Activated CD8-positive, alpha-beta memory T cell treated with anti-CD3 and anti-CD28 coated beads for 36 hours (primary cell): ENCODE data around the gene NFX1. TPM values are rescaled to one million over a fixed set of nuclear protein-coding genes. Genes with fewer than 3 reads are reported as not detected.
"Not testable (repeated sequence)": the region's sequence is repeated elsewhere in the genome, so short reads cannot be mapped to it uniquely, and the experiment has no call there.

Experiments
- CTCF ChIA-PET: fragments of 350-600 bp; sonication (Branson Sonifier 250); formaldehyde crosslinking; loops from one replicate; lab custom pipeline; 2021; ENCODE audit warnings: antibody characterized with exemption; lab: Charles Lee
- POLR2A ChIA-PET: fragments of 350-600 bp; sonication (Branson Sonifier 250); formaldehyde crosslinking; loops from one replicate; lab custom pipeline; 2021; ENCODE audit warnings: antibody characterized with exemption; lab: Charles Lee
- total RNA-seq, 2 experiments: library from RNA; stranded (reverse); gene quantifications; one replicate each; pipeline ENCODE4 v1.2.3, GENCODE V29; 2021

The NFX1 gene
- total RNA-seq, 2 experiments from 2014 or later: 41.2 to 42.7 TPM

DNA sequence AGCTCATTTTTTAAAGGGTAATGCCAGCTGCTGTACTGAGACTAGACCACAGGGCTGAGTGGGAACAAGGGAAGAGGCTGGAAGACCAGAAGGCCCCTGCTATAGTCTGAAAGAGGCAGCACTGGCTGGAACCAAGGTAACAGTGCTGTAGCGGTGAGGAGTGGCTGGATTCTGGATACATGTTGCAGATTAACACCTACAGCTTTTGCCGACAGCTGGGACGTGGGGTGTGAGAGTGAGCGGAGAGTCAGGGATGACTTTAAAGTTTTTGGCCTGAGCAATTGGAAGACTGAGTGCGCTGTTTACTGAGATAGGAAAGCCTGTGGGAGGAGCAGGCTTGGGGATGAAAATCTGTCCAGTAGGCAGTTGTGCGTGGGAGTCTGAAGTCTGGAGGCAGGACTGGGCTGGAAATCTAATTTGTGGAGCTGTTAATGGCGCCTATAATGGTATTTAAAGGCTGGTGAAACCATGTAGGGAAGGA is 85.6 kb downstream of the NFX1 start:
- ChIA-PET POLR2A (no interaction called here), CTCF (interaction anchor here (0.8 to 4.5 kb wide), 8 partner anchors 17 to 90 kb away, joined by 3 to 22 read pairs (median 6); partner anchors contain the start of gene AQP3)

DNA sequence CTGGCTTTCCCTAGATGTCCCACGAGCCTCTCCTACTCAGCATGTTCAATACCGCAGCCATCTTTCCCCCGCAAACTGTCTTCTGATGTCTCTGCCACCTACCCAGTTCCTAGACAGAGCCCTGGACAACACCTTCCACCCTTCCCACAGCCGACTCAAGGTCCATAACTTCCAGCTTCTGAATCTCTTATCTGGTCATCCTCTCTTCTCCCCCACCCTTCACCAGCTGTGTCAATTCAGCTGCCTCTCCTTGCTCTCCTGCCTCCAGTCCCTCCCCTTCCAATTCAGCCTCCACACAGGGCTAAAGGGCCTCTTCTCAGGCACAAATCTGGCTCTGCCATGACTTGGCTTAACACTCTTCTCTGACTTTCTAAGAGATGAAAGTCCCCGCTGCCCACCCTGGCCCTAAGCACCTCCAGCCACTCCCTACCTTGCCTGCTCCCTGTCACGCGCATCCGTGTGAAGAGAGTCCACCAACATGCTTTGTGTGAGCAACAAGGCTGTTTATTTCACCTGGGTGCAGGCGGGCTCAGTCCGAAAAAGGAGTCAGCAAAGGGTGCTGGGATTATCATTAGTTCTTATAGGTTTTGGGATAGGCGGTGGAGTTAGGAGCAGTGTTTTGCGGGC is 86.9 kb downstream of the NFX1 start:
- ChIA-PET POLR2A (no interaction called here), CTCF (interaction anchor here (4.5 kb wide), 1 partner anchor 39 kb away, joined by 22 read pairs; no protein-coding TSS in a partner anchor)

DNA sequence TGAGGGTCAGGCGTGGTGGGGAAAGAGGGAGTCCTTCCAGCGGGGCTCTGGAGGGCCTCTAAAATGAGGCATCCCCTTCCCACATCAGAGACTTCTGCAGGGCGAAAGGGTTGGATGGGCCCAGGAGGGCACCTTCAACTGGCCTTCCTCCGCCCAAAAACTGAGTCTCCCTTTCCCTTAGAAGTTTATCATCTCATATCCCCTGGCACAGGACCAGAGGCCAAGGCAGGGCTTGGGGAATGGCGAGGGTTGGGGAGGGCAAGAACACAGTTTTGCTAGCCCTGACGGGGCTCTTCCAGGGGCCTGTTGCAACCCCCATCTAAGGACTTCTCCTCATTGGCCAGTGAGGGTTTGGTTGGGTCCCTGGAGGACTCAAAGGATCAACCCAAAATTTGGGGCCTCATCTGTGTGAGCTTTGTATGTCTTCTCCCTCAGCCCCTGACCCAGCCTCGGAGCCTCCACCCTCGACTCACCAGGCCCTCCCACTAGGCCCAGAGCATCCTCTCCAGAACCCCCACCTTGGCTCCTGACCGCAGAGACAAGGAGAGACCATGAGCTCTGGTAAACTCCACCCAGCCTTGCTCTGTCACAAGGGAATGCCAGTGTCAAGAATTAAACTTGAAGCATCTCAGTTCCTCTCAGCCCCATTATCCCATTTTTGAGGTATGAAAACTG is 87.9 kb downstream of the NFX1 start:
- ChIA-PET CTCF (no interaction called here), POLR2A (no interaction called here)

DNA sequence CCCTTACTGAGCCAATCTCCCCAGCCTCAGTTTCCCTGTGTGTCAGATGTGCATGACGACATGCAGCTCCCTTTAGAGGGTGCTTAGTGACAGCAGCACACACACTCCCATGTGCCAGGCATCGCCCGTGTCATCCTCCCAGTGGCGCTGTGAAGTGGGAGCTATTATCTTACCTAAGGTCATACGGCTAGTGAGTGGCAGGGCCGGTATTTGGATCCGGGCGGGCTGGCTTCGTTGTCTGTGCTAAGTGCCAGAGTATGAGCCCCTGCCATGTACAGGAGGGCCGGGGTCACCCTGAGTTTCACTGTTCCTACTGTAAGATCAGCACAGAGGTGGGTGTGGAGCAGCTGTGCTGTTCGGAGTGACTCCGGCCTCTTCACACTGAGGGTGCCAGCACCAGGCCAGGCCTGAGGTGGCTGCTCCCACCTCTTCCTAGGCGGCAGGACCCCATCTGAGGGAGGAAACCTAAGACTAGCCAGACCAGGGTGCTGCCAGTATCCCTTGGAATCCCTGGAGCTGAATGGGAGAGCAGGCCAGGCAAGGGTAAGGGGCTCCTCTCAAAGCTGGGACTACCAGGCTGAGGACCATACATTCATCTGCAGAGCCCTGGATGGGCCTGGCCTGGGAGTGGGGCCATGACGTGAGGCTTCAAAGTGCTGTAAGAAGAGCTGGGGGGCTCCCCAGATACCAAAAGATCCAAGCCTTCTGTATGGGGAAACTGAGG is 89.5 kb downstream of the NFX1 start:
- ChIA-PET POLR2A (interaction anchor here (0.6 kb wide), 1 partner anchor 17 kb away, joined by 5 read pairs; no protein-coding TSS in a partner anchor), CTCF (no interaction called here)

DNA sequence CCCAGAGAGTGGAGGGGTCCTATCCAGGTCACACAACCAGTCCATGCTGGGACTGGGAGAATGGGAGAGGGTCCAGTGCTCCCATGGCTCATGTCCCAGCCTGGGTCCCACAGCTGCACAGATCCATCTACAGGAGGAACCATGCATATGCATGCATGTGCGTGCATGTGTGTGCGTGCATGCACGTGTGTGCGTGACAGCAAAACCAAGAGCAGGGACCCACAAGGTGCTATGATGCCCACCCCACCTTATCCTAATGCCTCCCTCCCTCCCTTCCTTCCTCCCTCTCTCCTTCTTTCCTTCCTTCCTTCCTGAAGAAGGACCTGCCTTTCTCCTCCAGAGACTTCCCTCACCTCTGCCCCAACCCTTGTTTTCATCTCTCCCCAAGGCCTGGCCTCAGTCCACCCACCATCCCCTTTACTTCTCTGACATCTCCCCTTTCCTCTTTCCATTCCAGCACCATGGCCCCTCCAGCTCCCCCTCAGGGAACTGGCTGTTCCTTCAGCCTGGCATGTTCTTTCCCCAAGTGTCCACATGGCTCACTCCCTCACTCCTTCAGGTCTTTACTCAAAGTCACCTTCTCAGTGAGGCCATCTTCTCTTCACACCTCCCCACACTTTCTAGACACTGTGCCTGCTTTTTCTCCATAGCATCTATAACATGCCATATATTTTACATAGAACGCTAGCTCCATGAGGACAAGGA is 90.2 kb downstream of the NFX1 start:
- POLR2A ChIA-PET: no interaction called here
- CTCF ChIA-PET: no interaction called here

DNA sequence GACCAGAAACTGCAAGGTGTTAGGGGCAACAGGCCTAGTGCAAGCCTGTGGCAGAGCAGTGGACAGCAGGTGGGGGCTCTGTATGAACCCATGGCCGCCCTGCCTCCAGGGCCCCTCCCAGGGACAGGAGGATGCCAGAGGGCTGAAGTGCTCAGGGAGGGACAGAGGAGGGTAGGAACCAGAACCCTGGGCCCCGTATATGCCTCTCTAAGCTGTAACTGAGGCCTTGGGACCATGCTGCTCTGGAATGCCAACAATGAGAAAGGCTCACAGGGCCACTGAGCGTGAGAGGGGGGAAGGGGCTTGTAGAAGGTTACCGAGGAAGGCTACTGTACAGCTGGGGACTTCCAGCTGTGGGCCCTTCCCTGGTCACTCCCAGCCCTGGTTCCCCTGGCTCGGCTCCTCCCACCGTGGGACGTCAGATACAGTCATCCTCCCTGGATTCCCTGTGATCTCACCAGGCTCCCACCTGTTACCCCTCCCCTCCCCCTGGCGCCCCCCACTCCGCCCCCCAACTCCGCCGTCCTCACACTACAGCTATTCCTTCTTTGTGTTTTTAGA is 91.0 kb downstream of the NFX1 start:
- ChIA-PET CTCF (no interaction called here), POLR2A (no interaction called here)

DNA sequence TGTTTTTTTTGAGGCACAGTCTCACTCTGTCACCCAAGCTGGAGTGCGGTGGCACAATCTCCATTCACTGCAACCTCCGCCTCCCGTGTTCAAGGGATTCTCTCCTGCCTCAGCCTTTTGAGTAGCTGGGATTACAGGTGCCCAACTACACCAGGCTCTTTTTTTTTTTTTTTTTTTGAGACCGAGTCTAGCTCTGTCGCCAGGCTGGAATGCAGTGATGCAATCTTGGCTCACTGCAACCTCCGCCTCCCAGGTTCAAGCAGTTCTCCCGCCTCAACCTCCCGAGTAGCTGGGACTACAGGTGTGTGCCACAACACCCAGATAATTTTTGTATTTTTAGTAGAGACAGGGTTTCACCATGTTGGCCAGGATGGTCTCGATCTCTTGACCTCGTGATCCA is 92.1 kb downstream of the NFX1 start:
- POLR2A ChIA-PET, CTCF ChIA-PET: not testable (repeated sequence)

DNA sequence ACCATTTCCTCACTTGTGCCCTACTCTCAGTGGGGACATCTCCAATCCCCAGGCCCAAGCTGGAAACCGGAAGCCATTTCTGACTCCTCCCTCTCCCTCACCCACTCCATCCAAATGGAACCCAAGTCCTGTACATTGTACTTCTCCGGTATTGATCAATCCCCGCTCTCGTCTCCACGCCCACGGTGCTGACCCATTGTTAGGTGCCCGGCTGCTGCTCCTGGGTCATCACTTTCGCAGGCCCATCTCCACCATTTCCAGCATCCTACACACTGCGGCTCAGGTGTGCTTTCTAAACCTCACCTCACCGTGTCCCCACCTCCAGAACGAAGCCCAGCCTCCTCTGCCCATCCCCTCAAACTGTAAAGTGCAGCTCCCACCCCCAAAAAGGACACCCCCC is 93.1 kb downstream of the NFX1 start:
- CTCF ChIA-PET, POLR2A ChIA-PET: not testable (repeated sequence)

DNA sequence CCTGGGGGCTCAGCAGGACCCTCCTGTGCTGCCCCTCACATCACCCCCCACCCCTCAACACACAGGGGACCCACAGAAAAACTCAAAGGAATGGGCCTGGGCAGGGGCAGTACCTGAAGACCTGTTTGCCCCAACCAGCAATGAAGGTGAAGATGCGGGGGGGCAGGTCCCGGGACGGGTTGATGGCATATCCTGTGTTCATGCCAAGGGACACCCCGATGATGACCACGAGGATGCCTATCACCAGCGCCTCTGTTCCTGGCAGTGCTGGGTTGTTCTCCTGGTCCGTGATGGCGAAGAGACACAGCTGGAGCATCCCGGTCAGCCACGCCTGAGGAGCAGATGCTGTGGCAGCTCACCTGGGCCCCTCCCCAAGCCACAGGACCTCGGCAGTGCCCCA is 95.2 kb downstream of the NFX1 start:
- POLR2A ChIA-PET, CTCF ChIA-PET: not testable (repeated sequence)

DNA sequence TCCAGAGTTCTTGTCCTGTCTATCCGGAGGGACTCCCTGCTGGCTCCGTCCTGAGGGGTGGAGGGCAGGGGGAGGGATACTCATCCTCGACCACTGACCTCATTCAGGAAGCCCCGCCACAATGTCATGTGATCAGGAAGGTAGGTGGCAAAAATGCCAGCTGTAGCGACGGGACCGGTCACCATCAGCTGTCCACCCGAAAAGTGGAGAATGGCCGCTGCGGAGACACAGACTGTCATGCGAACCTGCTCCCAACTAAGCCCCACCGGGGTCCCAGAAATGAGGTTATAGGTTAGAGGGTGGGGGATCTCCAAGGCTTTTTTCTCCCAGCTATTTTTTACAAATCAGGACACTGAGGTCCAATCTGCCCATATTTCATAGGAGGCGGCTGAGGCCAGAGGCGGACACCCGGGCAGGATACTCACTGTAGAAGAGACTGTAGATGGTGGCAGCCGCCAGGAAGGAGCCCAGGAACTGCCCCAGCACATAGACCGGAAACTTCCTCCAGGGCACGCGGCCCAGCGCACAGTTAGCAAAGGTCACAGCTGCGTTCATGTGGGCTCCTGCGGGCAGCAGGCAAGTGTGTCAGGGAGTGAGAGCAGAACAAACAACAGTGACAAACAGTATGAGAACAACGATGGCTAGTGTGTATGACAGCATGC is 95.8 kb downstream of the NFX1 start:
- CTCF ChIA-PET, POLR2A ChIA-PET: not testable (repeated sequence)

DNA sequence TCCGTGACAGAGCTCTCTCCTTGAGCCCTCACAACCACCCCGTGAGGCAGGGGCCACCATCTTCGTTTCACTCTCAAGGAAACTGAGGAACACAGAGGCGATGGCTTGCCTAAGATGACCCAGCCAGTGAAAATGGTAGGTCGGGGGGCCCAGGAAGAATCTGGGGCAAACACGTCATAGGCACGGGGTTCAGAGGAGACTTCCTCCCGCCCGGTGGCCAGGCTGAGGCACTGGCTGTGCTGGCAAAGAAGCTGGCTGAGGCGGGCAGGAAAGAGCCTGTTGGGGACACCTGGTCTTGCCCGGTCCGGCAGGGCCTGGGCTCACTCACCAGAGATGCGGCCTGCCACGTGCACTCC is 96.3 kb downstream of the NFX1 start:
- POLR2A ChIA-PET: not testable (repeated sequence)

DNA sequence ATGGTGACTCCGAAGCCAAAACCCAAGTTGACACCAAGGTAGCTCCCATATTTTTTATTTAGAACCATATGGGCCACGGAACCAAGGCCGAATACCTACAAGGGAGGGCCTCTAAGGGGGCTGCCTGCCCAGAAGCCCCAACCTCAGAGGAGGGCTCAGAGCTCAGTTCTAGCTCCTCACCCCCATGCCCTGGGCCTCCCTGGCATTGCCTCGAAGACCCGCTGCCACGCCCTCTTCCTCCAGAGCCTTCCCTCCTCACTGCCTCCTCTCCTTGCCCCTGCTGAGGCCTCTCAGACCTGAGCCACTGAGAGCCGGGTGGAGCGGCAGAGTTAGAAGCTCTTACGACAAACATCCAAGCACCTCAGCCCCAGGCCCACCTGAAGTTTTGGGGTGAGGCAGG is 96.7 kb downstream of the NFX1 start:
- CTCF ChIA-PET: not testable (repeated sequence)

More for the DNA sequence above, 96.3 kb downstream of the NFX1 start:
- CTCF ChIA-PET: not testable (repeated sequence)

DNA sequence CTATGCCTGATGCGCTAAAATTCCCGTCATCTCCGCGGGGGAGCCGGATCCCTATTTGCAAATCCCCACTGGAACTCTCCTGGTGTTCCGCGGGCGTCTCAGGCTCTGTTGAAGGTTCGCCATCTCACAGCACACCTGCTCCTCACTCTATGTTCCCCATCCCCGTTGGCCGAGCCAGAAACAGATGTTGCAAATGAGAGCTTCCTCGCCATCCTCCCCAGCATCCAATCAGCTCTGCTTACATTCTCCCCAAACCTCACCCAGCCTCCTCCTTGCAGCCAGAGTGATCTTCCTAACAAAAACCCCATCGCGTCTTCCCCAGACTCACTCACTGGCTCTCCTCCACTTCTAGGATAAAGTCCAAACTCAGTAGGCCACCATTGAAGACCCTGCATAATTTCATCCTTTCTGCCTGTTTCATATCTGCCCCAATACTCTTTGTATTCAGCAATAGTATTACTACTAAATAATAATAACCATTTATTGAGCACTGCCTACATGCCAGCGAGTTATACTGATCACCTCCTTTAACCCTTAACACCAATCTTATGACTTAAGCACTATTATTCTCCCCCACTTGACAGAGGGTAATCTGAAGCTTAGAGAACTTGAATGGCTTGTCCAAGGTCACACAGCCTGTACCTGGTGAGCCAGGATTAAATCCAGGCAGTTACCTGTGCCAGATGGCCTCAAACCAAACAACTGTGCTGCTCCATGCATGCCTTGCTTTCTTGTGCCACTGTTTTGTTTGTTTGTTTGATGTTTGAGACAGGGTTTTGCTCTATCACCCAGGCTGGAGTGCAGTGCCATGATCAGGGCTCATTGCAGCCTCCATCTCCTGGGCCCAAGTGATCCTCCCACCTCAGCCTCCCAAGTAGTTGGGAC is 98.0 kb downstream of the NFX1 start:
- ChIA-PET CTCF (no interaction called here), POLR2A (no interaction called here)

More for the DNA sequence above, 96.7 kb downstream of the NFX1 start:
- POLR2A ChIA-PET: not testable (repeated sequence)

DNA sequence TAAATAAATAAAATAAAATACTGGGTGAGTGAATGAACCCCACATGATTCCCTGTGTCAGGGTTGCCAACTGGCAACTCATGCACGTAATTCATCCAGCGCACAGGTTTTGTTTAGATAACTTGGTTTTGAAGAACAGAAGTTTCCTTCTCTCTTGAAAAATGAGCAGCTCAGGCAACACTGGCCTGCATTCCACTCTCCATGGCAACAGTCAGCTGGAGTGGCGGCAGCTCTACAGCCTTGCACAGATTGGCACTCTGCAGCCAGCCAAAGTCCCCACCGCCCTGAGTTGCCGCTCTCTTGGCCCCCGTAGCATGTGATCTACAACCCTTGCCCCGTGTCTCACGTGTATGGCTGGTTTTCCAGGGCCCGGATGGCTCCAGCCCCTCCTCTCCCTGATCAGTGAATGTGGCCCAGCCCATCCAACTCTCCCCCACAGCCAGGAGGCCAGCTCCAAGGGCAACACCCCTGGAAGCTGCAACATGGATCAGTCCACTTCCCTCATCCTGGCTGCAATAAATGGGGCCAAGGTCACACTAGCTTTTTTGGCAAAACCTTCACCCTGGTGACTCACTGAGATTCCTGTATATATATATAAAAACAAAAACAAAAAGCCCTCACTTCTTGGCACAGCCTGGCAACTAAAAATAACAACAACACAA is 100.9 kb downstream of the NFX1 start:
- CTCF ChIA-PET: interaction anchor here (1.8 kb wide), 1 partner anchor 12 kb away, joined by 3 read pairs; no protein-coding TSS in a partner anchor
- POLR2A ChIA-PET: not testable (repeated sequence)

DNA sequence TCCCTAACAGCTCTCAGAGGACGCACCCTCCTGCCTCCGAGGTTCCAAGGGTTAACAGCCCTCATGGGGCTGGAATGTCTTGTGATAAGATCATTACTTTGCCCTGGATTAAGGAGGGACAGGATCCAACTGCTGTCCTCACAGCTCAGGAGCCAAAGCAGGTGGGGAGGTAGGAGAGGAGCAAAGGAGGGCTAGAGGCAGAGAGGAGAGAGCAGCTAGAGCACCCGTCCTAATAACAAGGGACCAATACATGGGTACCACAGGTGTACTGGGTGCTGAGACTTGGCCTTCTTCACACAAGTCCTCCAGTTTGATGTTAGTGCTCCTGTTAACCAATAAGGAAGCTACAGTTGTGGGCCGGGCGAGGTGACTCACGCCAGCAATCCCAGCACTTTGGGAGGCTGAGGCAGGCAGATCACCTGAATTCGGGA is 102.3 kb downstream of the NFX1 start:
- POLR2A ChIA-PET: not testable (repeated sequence)
- CTCF ChIA-PET: interaction anchor here (0.7 to 1.5 kb wide), 3 partner anchors 18 to 74 kb away, joined by 3 to 5 read pairs (median 3); no protein-coding TSS in a partner anchor

DNA sequence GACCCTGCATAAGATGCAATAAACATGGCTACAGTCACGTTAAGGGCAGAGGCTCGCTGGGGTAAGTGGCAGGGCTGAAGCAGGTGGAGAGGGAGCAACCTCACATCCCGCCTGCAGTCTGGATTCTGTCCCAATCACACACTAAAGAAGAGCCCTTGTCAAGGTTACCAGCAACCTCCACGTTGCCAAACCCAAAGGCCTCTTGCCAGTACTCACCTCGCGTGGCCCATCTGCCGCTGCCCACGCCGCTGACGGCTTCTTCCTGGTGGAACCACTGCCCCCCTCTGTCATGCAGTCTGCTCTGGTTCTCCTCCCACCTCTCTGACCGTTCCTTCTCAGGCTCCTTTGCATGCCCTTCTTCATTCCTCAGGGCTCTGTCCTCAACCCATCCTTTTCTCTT is 103.3 kb downstream of the NFX1 start:
- POLR2A ChIA-PET: no interaction called here

DNA sequence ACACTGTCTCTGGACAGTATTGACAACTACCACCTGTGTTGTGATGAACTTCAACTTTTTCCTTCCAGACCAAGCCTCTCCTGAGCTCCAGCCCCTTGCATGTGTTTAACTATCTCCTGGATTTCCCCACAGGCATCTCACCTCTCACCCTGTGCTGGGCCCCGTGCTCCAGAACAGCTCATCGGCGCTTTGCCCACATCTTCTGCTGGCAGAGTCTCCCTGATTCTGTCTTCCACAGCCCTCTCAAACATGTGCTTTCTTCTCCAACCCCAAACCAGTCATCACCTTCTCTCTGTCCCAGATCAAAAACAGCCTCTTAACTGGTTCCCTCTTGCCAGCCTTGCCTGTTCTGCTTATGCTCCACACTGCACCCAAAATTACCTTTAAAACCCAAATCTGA is 103.7 kb downstream of the NFX1 start:
- POLR2A ChIA-PET: not testable (repeated sequence)
- CTCF ChIA-PET: interaction anchor here (1.3 kb wide), 1 partner anchor 59 kb away, joined by 3 read pairs; no protein-coding TSS in a partner anchor

More for the DNA sequence above, 103.3 kb downstream of the NFX1 start:
- CTCF ChIA-PET: interaction anchor here (1.3 to 1.5 kb wide), 2 partner anchors 19 to 59 kb away, joined by 3 to 5 read pairs; no protein-coding TSS in a partner anchor
